ENCODE data around the gene SYCE3. TPM values are rescaled to one million over a fixed set of nuclear protein-coding genes. Genes with fewer than 3 reads are reported as not detected.

SYCE3 gene
- total RNA-seq, 1 experiment from 2014 or later, result not detected

GRCh38 chr22:50595189-50595588 is 32.5 kb upstream of the SYCE3 start:
- Histone ChIP-seq H3K4me3 (ENCODE audit: low read depth, low read length, poor library complexity, severe bottlenecking) (no peak overlapping the region), H3K27me3 (replicated peaks; ENCODE audit: insufficient read depth, low read depth, low read length, poor library complexity) (peaks cover under 1% of the 10 kb centered on the region), H3K36me3 (ENCODE audit: insufficient read depth, low read length, poor library complexity, severe bottlenecking) (no peaks in the 10 kb centered on the region), H3K9me3 (ENCODE audit: low read depth, low read length, poor library complexity, severe bottlenecking) (no peaks in the 10 kb centered on the region), H3K27ac (ENCODE audit: low read depth, low read length, poor library complexity, severe bottlenecking) (no peak overlapping the region), H3K4me1 (ENCODE audit: insufficient read depth, low read length, poor library complexity, severe bottlenecking) (no peaks in the 10 kb centered on the region)
- no peak for DNase-seq (ENCODE audit: low spot score)
- no TSS peak for BruUV-seq (replicated peaks)
- TF ChIP-seq CTCF (conservative IDR thresholded peaks at IDR 0.05; ENCODE audit: low read depth, low read length) (no peak), EZH2 (IDR thresholded peaks at IDR 0.05; ENCODE audit: borderline replicate concordance, low read depth, low read length, poor library complexity, severe bottlenecking) (no peak)
- CTCF ChIA-PET, result no interaction called here
- POLR2A ChIA-PET (ENCODE audit: low non-redundant PET), result interaction anchor here (0.7 kb wide), 1 partner anchor 45 kb away, joined by 7 read pairs; no protein-coding TSS in a partner anchor
- intact Hi-C loops (cut with micrococcal nuclease; ENCODE audit: unreplicated experiment), result no loop called here

- intact Hi-C loops (cut with micrococcal nuclease; ENCODE audit: unreplicated experiment), result no loop called here
- BruUV-seq (replicated peaks), result no TSS peak
- TF ChIP-seq EZH2 (IDR thresholded peaks at IDR 0.05; ENCODE audit: borderline replicate concordance, low read depth, low read length, poor library complexity, severe bottlenecking) (no peak), CTCF (conservative IDR thresholded peaks at IDR 0.05; ENCODE audit: low read depth, low read length) (no peak)
- Histone ChIP-seq H3K27ac (ENCODE audit: low read depth, low read length, poor library complexity, severe bottlenecking) (no peak overlapping the region), H3K4me3 (ENCODE audit: low read depth, low read length, poor library complexity, severe bottlenecking) (no peak overlapping the region), H3K36me3 (ENCODE audit: insufficient read depth, low read length, poor library complexity, severe bottlenecking) (no peaks in the 10 kb centered on the region), H3K9me3 (ENCODE audit: low read depth, low read length, poor library complexity, severe bottlenecking) (no peaks in the 10 kb centered on the region), H3K27me3 (replicated peaks; ENCODE audit: insufficient read depth, low read depth, low read length, poor library complexity) (peaks cover 4% of the 10 kb centered on the region), H3K4me1 (ENCODE audit: insufficient read depth, low read length, poor library complexity, severe bottlenecking) (no peaks in the 10 kb centered on the region)
- CTCF ChIA-PET, result no interaction called here
- POLR2A ChIA-PET (ENCODE audit: low non-redundant PET), result no interaction called here
- DNase-seq (ENCODE audit: low spot score), result no peak
Observed at GRCh38 chr22:50587407-50587806, 24.7 kb upstream of the SYCE3 start.

- Histone ChIP-seq H3K27ac (ENCODE audit: low read depth, low read length, poor library complexity, severe bottlenecking) (no peak overlapping the region), H3K27me3 (replicated peaks; ENCODE audit: insufficient read depth, low read depth, low read length, poor library complexity) (peaks cover 4% of the 10 kb centered on the region), H3K9me3 (ENCODE audit: low read depth, low read length, poor library complexity, severe bottlenecking) (no peaks in the 10 kb centered on the region), H3K36me3 (ENCODE audit: insufficient read depth, low read length, poor library complexity, severe bottlenecking) (no peaks in the 10 kb centered on the region), H3K4me3 (ENCODE audit: low read depth, low read length, poor library complexity, severe bottlenecking) (no peak overlapping the region), H3K4me1 (ENCODE audit: insufficient read depth, low read length, poor library complexity, severe bottlenecking) (no peaks in the 10 kb centered on the region)
- intact Hi-C loops (cut with micrococcal nuclease; ENCODE audit: unreplicated experiment), result no loop called here
- no peak for DNase-seq (ENCODE audit: low spot score)
- BruUV-seq (replicated peaks), result no TSS peak
- POLR2A ChIA-PET (ENCODE audit: low non-redundant PET), result no interaction called here
- CTCF ChIA-PET, result no interaction called here
- no peak for TF ChIP-seq CTCF (conservative IDR thresholded peaks at IDR 0.05; ENCODE audit: low read depth, low read length)
- TF ChIP-seq EZH2 (IDR thresholded peaks at IDR 0.05; ENCODE audit: borderline replicate concordance, low read depth, low read length, poor library complexity, severe bottlenecking), result no peak
Observed at GRCh38 chr22:50586416-50586815, 23.7 kb upstream of the SYCE3 start.
